Ishikawa (cell line): Measurements from ENCODE around the gene FAM9C.

Source experiments
- CREB1 ChIP-seq: IDR thresholded peaks from 2 replicates; pipeline ENCODE4 v1.6.1; 2012; ENCODE audit warnings: low read depth
- EGR1 ChIP-seq: IDR thresholded peaks from 2 replicates; pipeline ENCODE4 v1.6.1; 2012
- RAD21 ChIP-seq: IDR thresholded peaks from 2 replicates; pipeline ENCODE4 v1.6.1; 2012; ENCODE audit warnings: low read depth
- TAF1 ChIP-seq: IDR thresholded peaks from 2 replicates; pipeline ENCODE4 v1.6.1; 2012; ENCODE audit warnings: low read depth, mild to moderate bottlenecking
- ZBTB7A ChIP-seq: IDR thresholded peaks from 2 replicates; pipeline ENCODE4 v1.6.1; 2012; ENCODE audit warnings: low read depth
- TF ChIP-seq, protein P1 (sequence below): IDR thresholded peaks from 2 replicates; pipeline ENCODE4 v1.6.1; 2012
- TF ChIP-seq, protein P2 (sequence below): IDR thresholded peaks from 2 replicates; pipeline ENCODE4 v1.6.1; 2012; ENCODE audit warnings: low read depth, mild to moderate bottlenecking

DNA sequence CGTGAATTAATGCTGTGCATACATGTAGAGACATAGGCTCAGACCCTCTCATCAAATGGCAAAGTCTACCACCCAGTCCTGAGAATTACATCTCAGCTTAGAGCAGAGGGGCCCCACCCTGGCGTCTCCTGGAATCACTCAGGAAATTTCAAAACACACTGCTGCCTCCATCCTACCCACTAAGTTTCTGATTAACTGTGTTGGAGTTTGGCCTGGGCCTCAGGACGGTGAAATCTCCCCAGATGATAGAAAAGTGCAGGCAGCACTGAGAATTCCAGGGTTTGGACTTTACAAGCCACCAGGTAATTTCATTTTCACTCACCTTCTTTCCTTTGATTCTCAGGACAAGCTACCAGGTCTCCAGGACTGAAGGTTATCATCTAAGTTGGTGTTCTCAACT lies 3.3 kb upstream of the FAM9C start:
- TF ChIP-seq ZBTB7A, result no peak
- TF ChIP-seq TAF1, result no peak
- TF ChIP-seq, protein P1, sequence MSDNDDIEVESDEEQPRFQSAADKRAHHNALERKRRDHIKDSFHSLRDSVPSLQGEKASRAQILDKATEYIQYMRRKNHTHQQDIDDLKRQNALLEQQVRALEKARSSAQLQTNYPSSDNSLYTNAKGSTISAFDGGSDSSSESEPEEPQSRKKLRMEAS, result no peak
- no peak for TF ChIP-seq CREB1
- TF ChIP-seq, protein P2, sequence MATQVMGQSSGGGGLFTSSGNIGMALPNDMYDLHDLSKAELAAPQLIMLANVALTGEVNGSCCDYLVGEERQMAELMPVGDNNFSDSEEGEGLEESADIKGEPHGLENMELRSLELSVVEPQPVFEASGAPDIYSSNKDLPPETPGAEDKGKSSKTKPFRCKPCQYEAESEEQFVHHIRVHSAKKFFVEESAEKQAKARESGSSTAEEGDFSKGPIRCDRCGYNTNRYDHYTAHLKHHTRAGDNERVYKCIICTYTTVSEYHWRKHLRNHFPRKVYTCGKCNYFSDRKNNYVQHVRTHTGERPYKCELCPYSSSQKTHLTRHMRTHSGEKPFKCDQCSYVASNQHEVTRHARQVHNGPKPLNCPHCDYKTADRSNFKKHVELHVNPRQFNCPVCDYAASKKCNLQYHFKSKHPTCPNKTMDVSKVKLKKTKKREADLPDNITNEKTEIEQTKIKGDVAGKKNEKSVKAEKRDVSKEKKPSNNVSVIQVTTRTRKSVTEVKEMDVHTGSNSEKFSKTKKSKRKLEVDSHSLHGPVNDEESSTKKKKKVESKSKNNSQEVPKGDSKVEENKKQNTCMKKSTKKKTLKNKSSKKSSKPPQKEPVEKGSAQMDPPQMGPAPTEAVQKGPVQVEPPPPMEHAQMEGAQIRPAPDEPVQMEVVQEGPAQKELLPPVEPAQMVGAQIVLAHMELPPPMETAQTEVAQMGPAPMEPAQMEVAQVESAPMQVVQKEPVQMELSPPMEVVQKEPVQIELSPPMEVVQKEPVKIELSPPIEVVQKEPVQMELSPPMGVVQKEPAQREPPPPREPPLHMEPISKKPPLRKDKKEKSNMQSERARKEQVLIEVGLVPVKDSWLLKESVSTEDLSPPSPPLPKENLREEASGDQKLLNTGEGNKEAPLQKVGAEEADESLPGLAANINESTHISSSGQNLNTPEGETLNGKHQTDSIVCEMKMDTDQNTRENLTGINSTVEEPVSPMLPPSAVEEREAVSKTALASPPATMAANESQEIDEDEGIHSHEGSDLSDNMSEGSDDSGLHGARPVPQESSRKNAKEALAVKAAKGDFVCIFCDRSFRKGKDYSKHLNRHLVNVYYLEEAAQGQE, result no peak
- no peak for TF ChIP-seq RAD21
- TF ChIP-seq EGR1, result no peak
